HG03139 (cell line): Measurements from ENCODE around the gene EPHB2.

Experiments used
- ATAC-seq: cut with Tn5 transposase; IDR thresholded peaks from one replicate; pipeline ENCODE4 v1.9.1; 2021; ENCODE audit not compliant: unreplicated experiment

Gene EPHB2

DNA sequence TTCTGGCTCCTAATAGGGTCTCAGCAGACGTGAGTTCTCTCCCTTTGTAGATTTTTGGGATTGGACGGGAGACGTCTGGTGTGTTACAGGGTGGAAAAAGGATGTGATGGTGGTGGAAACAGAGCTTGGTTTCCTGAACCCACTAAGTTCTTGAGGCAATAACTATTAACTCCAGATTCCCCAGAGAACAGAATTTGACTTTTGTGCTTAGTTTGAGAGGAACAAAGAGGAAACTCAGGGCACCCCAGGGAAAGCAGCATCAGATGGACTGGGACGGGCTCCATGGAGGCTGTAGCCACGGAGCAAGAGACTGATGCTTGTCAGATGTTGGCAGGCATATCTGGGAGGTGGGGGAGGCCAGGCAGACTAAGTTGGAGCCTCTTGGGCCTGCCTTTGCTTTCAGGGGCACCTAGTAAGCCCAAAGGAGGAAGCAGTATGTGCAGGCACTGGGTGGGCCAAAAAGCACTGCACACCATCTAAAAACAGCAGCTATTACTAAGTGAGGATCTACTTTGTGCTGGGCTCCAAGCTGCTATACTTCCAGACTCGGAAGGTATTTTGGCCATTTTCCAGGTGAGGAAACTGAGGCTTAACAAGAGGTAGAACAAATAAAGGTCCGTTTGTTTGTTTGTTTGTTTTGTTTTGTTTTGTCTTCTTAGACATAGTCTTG lies 66.9 kb downstream of the EPHB2 start:
- no peak for ATAC-seq

DNA sequence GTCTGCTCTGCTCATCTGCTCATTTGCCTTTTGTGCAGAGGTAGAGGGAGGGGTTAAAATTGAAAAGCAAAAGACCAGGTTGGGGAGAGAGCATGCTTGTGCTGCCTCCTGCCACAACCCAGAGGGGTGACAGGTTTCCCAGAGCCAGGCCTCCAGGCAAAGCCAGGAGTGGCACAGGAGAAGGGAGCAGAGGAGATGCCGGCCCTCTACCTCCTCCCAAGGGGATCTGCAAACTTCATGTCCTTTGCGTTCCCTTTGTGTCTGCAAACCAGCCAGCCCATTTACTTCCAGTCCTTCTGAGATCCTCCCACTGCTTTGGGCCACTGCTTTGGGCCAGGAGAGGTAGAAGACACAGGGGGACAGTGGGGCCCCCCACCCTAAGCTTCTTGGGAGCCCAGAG lies 67.8 kb downstream of the EPHB2 start:
- ATAC-seq, result no peak

GRCh38 chr1:22778862-22779520 lies 68.4 kb downstream of the EPHB2 start:
- ATAC-seq, result no peak

GRCh38 chr1:22780696-22781095 lies 70.1 kb downstream of the EPHB2 start:
- no peak for ATAC-seq

DNA sequence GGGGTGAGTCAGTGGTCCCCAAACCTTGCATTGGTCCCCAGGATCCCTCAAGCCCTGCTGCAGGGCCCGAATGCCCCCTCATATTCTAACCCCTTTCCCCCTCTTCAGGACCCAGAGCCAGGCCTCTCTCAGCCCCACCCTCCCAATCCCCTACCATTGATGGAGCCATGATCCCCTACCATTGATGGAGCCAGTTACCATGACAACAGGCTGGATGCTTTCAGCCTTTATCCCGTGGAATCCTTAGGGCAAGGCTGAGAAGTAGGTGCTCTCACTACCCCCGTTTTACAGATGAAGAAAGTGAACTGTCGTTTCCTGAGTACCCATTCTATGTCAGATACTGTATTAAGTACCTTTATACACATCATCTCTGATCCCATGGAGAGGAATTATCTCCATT lies 70.8 kb downstream of the EPHB2 start:
- ATAC-seq, result no peak

GRCh38 chr1:22782406-22782805 lies 71.8 kb downstream of the EPHB2 start:
- no peak for ATAC-seq

DNA sequence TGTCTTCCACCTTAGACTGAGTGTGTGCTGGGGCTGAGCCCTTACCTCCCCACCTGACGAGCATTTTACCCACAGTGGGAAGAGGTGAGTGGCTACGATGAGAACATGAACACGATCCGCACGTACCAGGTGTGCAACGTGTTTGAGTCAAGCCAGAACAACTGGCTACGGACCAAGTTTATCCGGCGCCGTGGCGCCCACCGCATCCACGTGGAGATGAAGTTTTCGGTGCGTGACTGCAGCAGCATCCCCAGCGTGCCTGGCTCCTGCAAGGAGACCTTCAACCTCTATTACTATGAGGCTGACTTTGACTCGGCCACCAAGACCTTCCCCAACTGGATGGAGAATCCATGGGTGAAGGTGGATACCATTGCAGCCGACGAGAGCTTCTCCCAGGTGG lies 73.7 kb downstream of the EPHB2 start:
- no peak for ATAC-seq

DNA sequence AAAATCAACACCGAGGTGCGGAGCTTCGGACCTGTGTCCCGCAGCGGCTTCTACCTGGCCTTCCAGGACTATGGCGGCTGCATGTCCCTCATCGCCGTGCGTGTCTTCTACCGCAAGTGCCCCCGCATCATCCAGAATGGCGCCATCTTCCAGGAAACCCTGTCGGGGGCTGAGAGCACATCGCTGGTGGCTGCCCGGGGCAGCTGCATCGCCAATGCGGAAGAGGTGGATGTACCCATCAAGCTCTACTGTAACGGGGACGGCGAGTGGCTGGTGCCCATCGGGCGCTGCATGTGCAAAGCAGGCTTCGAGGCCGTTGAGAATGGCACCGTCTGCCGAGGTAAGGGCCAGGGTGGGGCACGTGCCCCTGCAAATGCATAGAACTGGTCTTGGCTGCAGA lies 74.1 kb downstream of the EPHB2 start:
- no peak for ATAC-seq

DNA sequence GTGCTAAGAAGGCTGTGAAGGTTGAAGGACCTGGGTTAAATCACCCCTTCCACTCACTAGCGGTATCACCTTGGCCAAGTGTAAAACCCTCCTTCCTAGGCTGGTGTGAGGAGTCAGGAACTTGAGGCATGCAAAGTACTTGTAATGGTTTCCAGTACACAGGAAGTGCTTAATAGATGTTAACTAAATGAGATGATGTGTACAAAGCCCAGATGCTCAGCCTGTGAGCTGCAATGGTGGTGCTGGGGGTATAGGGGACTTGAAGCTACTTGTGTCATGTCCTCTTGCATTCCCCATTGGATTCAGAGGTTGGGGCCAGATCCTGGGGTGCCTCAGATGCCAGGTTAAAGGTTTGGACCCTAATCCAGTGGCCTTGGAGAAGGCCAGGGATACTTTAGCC lies 75.5 kb downstream of the EPHB2 start:
- ATAC-seq, result no peak

DNA sequence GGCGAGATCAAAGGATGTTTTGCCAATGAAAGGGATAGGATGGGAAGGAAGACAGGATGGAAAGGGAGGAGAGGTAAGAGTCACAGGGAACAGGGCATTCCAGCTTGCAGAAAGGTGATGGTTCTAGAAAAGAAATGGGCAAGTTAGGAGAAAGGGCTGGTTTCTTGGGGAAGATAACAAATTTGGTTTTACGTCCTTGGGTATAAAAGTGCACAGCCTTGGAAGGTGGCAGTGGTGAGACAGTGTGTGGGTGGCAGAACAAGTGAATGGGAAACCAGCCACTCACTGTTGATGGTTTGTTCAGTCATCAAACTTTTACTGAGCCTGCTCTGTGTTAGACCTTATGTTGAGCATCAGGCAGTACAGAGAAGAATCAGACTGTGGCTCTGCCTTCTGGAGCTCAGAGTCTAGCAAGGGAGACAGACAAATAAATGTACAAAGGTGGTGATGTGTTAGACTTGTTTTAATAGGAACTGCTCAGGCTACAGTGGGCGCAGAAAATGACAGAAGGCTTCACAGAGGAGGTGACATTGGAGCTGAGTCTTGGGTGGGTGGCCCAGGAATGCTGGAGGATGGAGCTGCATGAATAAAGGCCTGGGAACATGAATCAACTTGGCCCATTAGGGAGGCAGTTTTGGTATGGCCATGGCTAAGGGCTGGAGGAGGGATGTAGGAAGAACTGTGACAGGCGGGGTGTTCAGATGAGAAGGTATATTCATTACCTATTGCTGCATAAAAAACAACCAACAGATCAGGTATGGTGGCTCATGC lies 76.3 kb downstream of the EPHB2 start:
- ATAC-seq, result no peak

DNA sequence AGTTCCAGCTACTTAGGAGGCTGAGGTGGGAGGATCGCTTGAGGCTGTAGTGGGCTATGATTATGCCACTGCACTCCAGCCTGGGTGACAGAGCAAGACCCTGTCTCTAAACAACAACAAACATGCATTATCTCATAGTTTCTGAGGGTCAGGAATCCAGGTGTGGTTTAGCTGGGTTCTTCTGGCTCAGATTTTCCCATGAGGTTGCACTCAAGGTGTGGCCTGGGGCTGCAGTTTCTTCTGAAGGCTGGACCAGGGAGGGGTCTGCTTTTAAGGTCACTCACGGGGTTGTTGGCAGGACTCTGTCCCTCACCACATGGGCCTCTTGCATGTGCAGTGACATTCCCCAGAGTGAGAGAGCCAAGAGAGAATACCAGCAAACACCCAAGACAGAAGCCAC lies 77.0 kb downstream of the EPHB2 start:
- no peak for ATAC-seq

GRCh38 chr1:22788254-22788661 lies 77.6 kb downstream of the EPHB2 start:
- no peak for ATAC-seq

- no peak for ATAC-seq
These were observed 78.8 kb downstream of the EPHB2 start for GRCh38 chr1:22789356-22789994.

GRCh38 chr1:22790232-22791008 lies 79.8 kb downstream of the EPHB2 start:
- no peak for ATAC-seq

GRCh38 chr1:22791831-22792347 lies 81.2 kb downstream of the EPHB2 start:
- ATAC-seq, result no peak

DNA sequence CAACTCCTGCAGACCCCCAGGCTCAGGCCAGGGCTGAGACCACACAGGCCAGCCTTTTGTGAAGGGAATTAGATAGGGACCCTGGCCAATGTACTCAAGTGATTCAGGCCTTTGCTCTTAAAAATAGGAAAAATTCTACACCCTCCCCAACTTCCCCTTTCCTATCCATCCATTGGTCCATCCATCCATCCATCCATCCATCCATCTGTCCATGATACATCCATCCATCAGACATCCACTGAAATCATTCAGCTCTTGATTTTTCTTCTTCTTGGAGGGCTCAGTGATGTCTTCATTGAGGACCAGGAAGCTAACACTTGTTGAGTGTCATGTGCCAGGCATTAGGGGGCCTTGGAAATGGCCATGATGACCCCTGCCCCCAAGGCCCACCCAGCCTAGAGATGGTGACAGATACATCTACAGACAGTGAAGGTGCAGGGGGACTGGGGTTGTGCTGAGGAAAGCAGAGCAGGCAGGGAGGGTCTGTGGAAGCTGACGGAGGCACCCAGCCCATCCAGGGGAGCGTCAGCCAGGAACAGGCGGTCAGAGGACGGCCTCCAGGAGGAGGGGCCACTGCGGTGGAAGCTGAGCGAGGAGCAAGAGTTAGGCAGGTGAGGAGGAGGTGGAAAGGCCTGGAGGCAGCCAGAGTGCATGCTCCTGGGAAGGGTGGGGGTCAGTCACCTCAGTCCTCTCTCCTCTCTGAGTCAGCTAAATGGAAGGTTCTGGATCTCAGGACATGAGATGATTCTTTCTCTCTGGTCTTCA lies 81.9 kb downstream of the EPHB2 start:
- no peak for ATAC-seq

GRCh38 chr1:22793647-22794046 lies 83.0 kb downstream of the EPHB2 start:
- ATAC-seq, result no peak

- no peak for ATAC-seq
These were observed 84.2 kb downstream of the EPHB2 start for GRCh38 chr1:22794647-22795365.

- no peak for ATAC-seq
These were observed 84.7 kb downstream of the EPHB2 start for GRCh38 chr1:22795366-22795714.
